ENCODE measurements around the gene KRT84. TPM values are rescaled to one million over a fixed set of nuclear protein-coding genes. Genes with fewer than 3 reads are reported as not detected.

The KRT84 gene
- total RNA-seq, 3 donors from 2014 or later = not detected

GRCh38 chr12:52362118-52362726 lies 23.2 kb downstream of the KRT84 start:
- peak in 1 of 2 donors; percentile 48 for DNase-seq (ENCODE audit: low spot score in 2 of 2)
- Histone ChIP-seq H3K4me3 (no peak overlapping the region), H3K9me3 (no peaks in the 10 kb centered on the region)

DNA sequence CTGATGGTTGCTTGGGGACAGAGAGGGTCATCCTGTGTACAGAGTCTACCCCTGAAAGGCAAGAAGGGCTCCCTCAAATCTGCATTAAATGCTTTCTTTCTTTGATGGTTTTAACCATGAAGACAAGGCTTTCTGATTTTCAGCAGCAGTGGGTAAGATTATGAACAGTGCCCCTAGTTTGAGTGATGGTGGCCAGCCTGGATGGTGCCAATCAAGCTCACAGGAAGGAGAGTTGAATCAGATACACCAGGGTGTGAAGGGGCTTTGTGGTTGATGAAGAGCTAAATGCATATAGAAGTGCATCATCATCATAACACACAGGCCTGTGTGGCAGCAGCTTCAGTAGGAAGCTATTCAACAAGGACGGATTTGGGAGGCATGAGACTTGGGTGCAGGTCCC lies 23.9 kb downstream of the KRT84 start:
- Histone ChIP-seq H3K27ac (no peak overlapping the region), H3K4me3 (no peak overlapping the region), H3K27me3 (no peaks in the 10 kb centered on the region), H3K4me1 (no peaks in the 10 kb centered on the region), H3K9me3 (no peaks in the 10 kb centered on the region), H3K36me3 (no peaks in the 10 kb centered on the region)
- DNase-seq (ENCODE audit: low spot score in 2 of 2) = peak in 1 of 2 donors; percentile 1
- intact Hi-C loops (cut with DNase I; ENCODE audit: low total_unique reads) = loop anchor here (10.0 kb wide), 1 partner anchor 513 kb away; no protein-coding TSS in a partner anchor
- TF ChIP-seq POLR2A (IDR thresholded peaks at IDR 0.05) (no peak), POLR2AphosphoS5 (IDR thresholded peaks at IDR 0.05) (no peak)
- TF ChIP-seq, protein P1, sequence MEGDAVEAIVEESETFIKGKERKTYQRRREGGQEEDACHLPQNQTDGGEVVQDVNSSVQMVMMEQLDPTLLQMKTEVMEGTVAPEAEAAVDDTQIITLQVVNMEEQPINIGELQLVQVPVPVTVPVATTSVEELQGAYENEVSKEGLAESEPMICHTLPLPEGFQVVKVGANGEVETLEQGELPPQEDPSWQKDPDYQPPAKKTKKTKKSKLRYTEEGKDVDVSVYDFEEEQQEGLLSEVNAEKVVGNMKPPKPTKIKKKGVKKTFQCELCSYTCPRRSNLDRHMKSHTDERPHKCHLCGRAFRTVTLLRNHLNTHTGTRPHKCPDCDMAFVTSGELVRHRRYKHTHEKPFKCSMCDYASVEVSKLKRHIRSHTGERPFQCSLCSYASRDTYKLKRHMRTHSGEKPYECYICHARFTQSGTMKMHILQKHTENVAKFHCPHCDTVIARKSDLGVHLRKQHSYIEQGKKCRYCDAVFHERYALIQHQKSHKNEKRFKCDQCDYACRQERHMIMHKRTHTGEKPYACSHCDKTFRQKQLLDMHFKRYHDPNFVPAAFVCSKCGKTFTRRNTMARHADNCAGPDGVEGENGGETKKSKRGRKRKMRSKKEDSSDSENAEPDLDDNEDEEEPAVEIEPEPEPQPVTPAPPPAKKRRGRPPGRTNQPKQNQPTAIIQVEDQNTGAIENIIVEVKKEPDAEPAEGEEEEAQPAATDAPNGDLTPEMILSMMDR (IDR thresholded peaks at IDR 0.05) = no peak

More at GRCh38 chr12:52362118-52362726, 23.2 kb downstream of the KRT84 start:
- TF ChIP-seq, protein P1 (IDR thresholded peaks at IDR 0.05) = no peak
- no peak for TF ChIP-seq POLR2A (IDR thresholded peaks at IDR 0.05)
- intact Hi-C loops (cut with DNase I; ENCODE audit: low total_unique reads) = loop anchor here (10.0 kb wide), 1 partner anchor 513 kb away; no protein-coding TSS in a partner anchor
- H3K4me1 ChIP-seq = no peaks in the 10 kb centered on the region
- H3K27ac ChIP-seq = no peak overlapping the region
- no peaks in the 10 kb centered on the region for H3K36me3 ChIP-seq
- H3K27me3 ChIP-seq = no peaks in the 10 kb centered on the region

- intact Hi-C loops (cut with DNase I; ENCODE audit: low total_unique reads) = loop anchor here (10.0 kb wide), 1 partner anchor 514 kb away; no protein-coding TSS in a partner anchor
- H3K4me3 ChIP-seq = no peak overlapping the region
- no peaks in the 10 kb centered on the region for H3K9me3 ChIP-seq
- TF ChIP-seq POLR2AphosphoS5 (IDR thresholded peaks at IDR 0.05) (no peak), POLR2A (IDR thresholded peaks at IDR 0.05) (no peak)
- TF ChIP-seq, protein P1 (IDR thresholded peaks at IDR 0.05) = no peak
- H3K27me3 ChIP-seq = no peaks in the 10 kb centered on the region
- H3K4me1 ChIP-seq = no peaks in the 10 kb centered on the region
- no peaks in the 10 kb centered on the region for H3K36me3 ChIP-seq
- no peak overlapping the region for H3K27ac ChIP-seq
- DNase-seq (ENCODE audit: low spot score in 2 of 2) = peak; percentile 71 to 75
Observed at GRCh38 chr12:52360663-52361271, 24.7 kb downstream of the KRT84 start.

- DNase-seq (ENCODE audit: low spot score in 2 of 2) = no peak
- intact Hi-C loops (cut with DNase I; ENCODE audit: low total_unique reads) = loop anchor here (10.0 kb wide), 1 partner anchor 515 kb away; no protein-coding TSS in a partner anchor
Observed at GRCh38 chr12:52360106-52360662, 25.3 kb downstream of the KRT84 start.

More at GRCh38 chr12:52360106-52360662, 25.3 kb downstream of the KRT84 start:
- H3K27me3 ChIP-seq = no peaks in the 10 kb centered on the region
- no peaks in the 10 kb centered on the region for H3K4me1 ChIP-seq
- H3K4me3 ChIP-seq = no peak overlapping the region
- TF ChIP-seq POLR2AphosphoS5 (IDR thresholded peaks at IDR 0.05) (no peak), POLR2A (IDR thresholded peaks at IDR 0.05) (no peak)
- TF ChIP-seq, protein P1 (IDR thresholded peaks at IDR 0.05) = no peak
- no peak overlapping the region for H3K27ac ChIP-seq
- H3K9me3 ChIP-seq = no peaks in the 10 kb centered on the region
- H3K36me3 ChIP-seq = no peaks in the 10 kb centered on the region

All from breast epithelium (tissue), 4 donors.